ENCODE measurements around the gene INTS6L.

Gene INTS6L

DNA sequence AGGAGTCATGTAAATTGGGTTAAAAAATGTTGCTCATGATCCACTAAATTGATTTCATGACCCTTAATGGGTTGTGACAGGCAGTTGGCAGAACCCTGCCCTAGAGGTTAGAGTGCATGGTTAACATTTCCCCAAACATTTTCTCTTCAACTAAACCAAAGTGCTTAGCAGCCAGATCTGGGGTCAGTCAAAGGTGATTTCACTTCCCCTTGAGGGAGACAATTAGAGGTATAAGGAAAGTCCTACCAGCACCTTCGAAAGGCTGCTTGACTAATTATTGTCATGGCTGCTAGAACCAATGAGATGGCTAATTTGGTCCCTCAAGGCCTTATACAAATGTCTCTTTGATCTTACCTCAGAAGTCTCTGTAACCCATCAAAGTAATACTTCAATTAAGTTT lies 30.9 kb upstream of the INTS6L start:
- TF ChIP-seq, protein P1, sequence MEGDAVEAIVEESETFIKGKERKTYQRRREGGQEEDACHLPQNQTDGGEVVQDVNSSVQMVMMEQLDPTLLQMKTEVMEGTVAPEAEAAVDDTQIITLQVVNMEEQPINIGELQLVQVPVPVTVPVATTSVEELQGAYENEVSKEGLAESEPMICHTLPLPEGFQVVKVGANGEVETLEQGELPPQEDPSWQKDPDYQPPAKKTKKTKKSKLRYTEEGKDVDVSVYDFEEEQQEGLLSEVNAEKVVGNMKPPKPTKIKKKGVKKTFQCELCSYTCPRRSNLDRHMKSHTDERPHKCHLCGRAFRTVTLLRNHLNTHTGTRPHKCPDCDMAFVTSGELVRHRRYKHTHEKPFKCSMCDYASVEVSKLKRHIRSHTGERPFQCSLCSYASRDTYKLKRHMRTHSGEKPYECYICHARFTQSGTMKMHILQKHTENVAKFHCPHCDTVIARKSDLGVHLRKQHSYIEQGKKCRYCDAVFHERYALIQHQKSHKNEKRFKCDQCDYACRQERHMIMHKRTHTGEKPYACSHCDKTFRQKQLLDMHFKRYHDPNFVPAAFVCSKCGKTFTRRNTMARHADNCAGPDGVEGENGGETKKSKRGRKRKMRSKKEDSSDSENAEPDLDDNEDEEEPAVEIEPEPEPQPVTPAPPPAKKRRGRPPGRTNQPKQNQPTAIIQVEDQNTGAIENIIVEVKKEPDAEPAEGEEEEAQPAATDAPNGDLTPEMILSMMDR (IDR thresholded peaks at IDR 0.05): no peak

DNA sequence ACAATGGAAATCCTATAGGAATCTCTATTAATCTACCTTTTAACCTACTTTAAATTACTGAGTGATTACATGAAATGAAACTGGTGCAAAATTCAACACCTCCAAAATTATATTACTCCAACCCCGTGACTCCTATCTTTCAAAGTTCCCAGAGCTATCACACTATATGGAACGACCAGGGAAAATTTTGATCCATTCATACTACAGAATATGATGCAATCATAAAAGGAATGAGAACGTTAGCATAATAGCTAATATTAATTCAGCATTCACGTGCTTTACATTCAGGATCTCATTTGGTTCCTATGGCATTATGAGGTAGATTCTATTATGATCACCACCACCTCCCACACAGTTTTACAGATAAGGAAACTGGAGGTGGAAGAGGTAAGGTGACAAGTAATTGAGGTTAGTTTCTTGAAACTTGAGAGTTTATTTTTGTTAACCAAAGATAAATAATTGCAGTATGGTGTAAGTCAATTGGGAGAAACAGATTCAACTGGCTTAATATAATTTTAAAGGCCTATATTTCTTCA lies 29.4 kb upstream of the INTS6L start:
- TF ChIP-seq, protein P1 (IDR thresholded peaks at IDR 0.05): no peak

DNA sequence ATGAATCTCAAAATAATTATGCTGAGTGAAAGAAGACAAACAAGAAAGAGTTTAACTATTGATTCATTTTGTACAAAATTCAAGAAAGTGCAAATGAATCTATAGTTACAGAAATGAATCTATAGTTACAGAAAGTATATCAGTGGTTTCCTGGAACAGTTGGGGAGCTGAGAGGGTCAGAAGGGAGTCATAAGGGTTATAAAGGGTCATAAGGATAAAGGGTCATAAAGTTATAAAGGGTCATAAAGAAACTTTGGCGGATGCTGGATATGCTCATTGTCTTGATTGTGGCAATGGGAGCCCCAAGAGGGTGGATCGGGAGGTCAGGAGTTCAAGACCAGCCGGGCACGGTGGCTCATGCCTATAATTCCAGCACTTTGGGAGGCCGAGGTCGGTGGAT lies 26.0 kb upstream of the INTS6L start:
- TF ChIP-seq, protein P1 (IDR thresholded peaks at IDR 0.05): no peak

DNA sequence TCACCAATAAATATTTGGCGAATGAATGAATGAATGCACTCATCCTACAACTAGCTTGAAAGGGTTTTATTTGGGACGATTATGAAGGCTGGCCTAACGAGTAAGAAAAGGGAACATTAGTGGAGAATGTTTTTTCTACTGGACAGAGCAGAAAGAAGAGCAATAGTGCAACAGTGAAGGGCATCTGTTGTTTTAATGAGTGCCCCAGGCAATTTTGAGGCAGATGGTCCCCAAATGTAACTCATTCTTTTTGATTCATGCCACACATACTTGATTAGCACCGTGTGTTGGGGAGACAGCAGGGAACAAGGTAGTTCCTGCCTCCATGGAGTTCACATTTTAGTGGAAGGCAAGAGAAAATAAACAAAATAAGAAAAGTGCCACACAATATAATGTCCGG lies 22.7 kb upstream of the INTS6L start:
- TF ChIP-seq, protein P1 (IDR thresholded peaks at IDR 0.05): no peak

DNA sequence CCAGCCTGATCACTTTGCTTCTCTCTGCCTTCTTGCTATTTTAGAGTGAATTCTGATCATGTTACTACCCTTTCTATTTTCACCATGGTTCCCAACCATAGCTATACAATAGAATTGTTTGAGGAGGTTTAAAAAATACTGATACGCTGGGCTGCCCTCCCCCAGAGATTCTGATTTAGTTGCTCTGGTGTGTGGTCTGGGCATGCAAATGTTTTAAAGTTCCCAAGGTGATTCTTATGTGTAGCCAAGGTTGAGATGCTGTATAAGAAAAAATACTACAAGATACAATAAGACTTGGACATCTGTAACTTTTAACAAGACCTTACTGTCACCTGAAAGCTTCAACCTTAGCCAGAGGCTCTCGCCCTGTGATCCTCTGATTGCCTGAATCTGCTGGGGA lies 22.2 kb upstream of the INTS6L start:
- TF ChIP-seq, protein P1 (IDR thresholded peaks at IDR 0.05): no peak

DNA sequence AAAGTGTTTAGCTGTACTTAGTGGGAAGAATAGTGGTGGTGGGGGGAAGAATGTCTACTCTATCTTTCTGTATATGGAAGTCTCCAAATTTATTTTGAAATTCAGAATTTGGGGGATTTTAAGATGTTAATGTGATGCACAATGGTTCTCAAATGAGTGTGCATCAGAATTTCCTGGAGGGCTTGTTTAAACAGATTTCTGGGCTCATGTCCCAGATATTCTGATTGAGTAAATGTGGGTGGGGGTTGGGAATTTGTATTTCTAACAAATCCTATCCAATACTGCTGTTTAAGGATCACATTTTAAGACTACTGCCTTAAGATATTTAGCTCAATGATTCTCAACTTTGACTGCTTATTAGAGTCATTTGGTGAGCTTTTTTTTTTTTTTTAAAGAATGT lies 15.1 kb upstream of the INTS6L start:
- TF ChIP-seq, protein P1 (IDR thresholded peaks at IDR 0.05): no peak

DNA sequence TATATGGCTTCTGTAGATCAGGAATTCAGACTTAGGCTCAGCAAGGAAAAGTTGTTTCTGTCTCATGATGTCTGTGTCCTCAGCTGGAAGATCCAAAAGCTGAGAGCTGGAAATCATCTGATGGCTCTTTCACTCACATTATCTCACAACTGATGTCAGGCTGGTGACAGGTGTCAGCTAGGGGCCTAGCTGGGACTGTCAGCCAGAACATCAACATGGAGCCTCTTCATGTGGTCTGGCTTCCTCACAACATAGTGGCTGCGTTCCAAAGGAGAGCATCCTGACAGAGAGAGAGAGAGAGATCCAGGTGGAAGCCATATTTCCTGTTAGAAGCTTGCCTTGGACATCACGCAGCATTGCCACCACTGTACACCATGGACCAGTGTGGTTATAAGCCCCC lies 10.6 kb upstream of the INTS6L start:
- TF ChIP-seq, protein P1 (IDR thresholded peaks at IDR 0.05): no peak

DNA sequence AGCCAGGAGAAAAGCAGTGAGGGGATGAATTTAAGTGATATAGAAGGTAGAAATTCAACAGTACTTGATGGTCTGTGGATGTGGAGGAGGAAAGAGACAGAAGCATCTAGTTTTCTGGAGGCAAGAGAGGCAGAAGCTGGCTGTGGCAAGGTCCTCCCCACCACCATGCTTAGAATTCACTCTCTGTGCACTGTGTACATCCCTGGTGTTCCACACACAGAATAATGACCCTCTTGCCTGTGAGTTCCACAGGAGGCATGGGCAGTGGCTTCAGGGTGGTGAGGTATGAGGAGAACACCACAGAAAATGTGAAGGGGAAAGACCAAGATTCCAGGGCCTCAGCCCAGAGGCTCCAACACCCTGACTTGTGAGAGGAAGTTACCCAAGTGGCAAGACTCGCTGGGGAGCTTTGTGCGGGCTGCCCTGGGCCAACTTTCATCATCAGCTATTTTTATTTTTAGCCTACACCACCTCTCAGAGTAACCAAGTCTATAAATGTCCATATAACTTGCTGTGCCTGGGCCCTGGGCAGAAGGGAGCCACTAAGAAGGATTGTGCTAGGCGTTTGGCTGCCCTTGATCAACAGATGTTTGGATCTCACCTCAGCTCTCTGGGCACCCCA lies 7.8 kb upstream of the INTS6L start:
- TF ChIP-seq, protein P1 (IDR thresholded peaks at IDR 0.05): no peak
